Myocyte (in vitro differentiated cells): ENCODE results near the gene LSM5. TPM values are rescaled to one million over a fixed set of nuclear protein-coding genes. Genes with fewer than 3 reads are reported as not detected.

Experiments used
- DNase-seq: peaks from one replicate; pipeline ENCODE4 v3.0.0-alpha.2; 2012; ENCODE audit warnings: low read depth
- polyA plus RNA-seq: library from polyadenylated mRNA; unstranded; fragments of >200 nt; gene quantifications from one replicate; pipeline ENCODE4 v1.2.1, GENCODE V29; 2012; ENCODE audit warnings: missing spikeins
- total RNA-seq: library from RNA; depleted of rRNA; stranded (reverse); fragments of >200 nt; gene quantifications from 2 replicates; pipeline ENCODE4 v1.2.3, GENCODE V29; 2014

LSM5 gene
- 26.3 and 27.5 TPM in 2 replicates for total RNA-seq
- 38.5 TPM for polyA plus RNA-seq

GRCh38 chr7:32490127-32490796 lies at the start of gene LSM5:
Gene LSM5, minus strand, starts transcription at chr7:32490380. Its CDS starts 15 bp downstream, at chr7:32490365.
- DNase-seq, result peak; percentile 98

GRCh38 chr7:32539366-32539765 lies 49.2 kb upstream of the LSM5 start:
- no peak for DNase-seq

GRCh38 chr7:32537760-32538159 lies 47.6 kb upstream of the LSM5 start:
- no peak for DNase-seq

DNA sequence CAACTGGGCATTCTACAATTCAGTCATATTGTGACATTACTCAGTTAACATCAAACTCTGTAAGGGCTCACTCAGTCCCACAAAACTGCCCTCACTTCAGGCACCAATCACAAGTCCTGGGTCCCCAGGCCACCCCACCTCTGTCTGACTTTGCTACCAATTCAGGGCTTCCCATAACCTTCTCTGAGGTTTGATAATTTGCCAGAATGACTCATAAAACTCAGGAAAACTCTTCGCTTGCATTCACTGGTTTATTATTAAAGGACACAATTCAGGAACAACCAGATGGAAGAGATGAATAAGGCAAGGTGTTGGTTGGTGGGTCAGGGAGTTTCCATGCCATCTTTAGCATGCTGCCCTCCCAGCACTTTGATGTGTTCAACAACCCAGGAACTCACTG lies 46.4 kb upstream of the LSM5 start:
- peak; percentile 76 for DNase-seq

DNA sequence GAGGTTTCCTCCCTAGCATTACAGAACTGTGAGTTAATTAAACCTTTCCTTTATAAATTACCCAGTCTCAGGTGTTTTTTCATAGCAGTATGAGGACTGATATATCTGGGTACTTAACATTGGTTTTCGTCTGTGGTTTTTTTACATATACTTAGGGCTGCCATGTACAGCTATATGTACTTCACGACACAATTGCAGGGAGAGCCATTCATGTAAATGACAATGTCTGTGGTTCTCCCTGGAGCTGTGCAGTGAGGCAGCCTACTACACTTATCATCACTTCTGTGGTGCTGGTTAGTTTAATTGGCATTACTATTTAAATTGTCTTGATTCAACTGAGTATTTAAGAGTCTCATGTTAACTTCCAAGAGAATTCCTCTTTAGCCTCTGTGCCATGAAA lies 45.8 kb upstream of the LSM5 start:
- DNase-seq, result no peak

- no peak for DNase-seq
Observed at GRCh38 chr7:32535162-32535702, 45.1 kb upstream of the LSM5 start.

GRCh38 chr7:32533276-32534029 lies 43.3 kb upstream of the LSM5 start:
- DNase-seq, result no peak

DNA sequence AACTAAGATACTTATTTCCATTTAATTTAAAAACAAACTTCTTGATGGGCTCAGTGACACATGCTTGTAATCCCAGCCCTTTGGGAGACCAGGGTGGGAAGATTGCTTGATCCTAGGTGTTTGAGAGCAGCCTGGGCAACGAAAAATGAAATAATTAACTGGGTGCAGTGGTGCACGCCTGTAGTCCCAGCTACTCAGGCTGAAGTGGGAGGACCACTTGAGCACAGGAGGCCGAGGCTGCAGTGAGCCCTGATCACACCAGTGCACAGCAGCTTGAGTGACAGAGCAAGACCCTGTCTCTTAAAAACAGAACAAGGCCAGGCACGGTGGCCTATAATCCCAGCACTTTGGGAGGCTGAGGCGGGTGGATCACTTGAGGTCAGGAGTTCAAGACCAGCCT lies 42.5 kb upstream of the LSM5 start:
- DNase-seq, result peak; percentile 28

DNA sequence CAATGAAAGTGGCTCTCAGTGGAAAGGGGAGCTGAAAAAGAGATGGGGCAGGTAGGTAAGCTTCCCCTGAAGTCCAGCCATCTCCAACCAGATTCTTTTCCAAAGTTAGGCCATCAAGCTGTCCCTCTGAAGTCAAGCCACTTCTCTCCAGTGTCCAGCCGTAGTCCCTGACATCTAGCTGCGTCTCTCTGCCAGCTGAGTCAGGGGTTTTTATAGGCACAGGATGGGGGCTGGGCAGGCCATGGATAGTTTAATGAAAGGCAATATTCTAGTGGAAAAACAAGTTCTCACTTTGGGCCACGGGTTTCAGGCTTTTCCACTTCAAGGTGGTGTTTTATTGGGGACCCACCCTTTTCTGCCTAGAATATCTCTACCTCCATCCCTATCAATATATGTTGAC lies 41.9 kb upstream of the LSM5 start:
- no peak for DNase-seq

GRCh38 chr7:32531402-32531801 lies 41.2 kb upstream of the LSM5 start:
- DNase-seq, result no peak

- no peak for DNase-seq
Observed at GRCh38 chr7:32525839-32526238, 35.7 kb upstream of the LSM5 start.

DNA sequence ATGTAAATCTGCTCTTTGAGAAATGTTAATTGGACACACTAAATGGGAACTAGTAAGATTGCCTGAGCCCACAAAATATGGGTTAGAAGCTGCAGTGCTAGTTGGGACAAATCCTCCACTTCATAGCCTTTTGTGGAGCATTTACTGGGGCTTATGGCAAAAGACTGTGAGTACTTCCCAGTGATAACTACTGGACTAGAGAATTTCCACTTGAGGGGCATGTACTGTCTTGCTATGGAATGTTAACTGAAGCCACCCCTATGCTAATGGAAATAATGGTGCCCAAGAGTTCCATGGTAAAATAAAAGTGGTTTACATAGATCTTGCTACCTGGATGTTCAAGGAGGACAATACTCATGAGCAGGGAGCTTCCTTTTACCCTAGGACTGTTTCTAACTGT lies 34.5 kb upstream of the LSM5 start:
- no peak for DNase-seq

GRCh38 chr7:32522746-32523530 lies 32.8 kb upstream of the LSM5 start:
- DNase-seq, result no peak

- DNase-seq, result no peak
Observed at GRCh38 chr7:32519763-32520162, 29.6 kb upstream of the LSM5 start.

DNA sequence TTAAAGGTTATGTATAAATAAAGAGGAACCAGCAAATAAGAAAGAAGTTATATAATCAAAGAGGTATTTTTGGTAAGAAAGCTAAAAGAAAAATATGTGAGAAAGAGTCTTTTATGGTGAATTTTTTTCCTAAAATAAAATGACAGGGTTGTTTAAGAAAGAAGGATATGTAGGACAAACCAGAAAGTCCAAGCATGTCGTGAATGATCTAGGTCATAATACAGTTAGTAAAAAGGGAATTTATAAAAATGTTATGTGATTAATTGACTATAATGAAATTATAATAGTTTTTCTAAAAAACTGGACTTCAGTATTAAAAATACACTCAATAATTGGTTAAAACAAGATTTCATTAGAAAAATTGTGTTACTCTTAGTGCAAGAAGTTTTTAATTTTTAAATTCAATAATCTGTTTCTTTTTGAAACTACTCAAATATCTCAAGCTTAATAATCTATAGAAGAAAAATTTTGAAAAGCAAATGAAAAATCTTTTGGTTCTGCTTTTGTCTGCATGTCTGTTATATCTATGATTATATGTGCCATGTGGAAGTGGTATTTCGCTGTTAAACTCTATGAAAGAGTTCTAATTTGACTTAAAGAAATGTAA lies 28.5 kb upstream of the LSM5 start:
- peak; percentile 37 for DNase-seq

DNA sequence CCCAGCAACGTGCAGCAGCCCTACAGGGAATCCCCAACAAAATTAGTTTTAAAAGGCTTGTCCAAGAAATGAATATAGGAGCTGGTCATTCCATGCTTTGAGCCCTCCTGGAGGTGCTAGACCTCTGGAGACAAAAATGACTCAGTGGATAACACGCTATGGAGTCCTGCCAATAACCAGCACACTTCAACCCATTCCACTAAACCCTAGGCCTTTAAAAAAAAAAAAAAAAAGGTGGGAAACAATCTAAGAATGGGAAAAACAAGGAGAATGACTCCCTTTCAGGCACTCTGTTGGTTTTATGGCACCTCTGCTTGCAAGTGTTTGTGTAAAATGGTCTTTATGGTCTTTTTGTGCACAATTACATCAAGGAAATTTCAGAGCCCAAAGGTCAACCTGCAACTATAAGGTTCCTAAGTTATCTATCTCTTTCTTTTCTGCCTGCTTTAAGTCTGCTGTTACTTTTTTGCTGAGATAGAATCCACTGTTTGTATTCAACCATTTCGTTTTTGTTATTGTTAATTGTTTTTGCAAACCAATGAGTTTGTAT lies 26.4 kb upstream of the LSM5 start:
- DNase-seq, result peak; percentile 27

GRCh38 chr7:32515890-32516550 lies 25.8 kb upstream of the LSM5 start:
- no peak for DNase-seq

DNA sequence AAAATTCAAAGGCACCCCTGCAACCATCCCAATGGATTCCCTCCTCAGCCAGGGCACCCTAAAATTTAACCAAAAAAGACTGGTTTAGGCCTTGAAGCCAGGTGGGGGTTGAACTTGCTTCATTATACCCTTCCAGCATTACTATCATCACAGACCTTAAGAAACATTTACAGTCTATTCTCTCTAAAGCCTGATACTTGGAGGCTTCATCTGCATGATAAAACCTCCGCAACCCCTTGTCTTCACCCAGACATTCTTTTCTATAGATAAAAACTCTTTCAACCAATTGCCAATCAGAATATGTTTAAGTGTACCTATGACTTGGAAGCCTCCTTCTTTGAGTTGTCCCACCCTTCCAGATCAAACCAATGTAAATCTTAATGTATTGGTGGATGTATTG lies 23.0 kb upstream of the LSM5 start:
- DNase-seq, result no peak

DNA sequence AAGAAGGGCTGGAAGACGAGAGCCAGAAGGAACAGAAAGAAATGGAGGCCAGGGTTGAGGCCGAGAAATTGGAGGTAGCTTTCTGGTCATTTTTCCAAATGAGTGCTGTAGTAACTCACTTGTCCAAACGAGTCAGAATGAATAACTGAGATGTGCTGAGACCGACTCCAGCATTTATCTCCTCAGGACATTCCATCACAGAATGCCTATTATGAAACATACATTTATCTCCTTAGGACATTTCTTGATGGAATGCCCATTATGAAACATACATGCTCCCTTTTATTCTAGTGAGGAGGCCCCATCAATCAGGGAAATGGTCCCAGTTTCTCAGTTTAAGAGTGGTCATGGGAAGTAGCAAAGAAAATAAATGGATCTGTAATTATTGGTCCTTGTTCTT lies 21.6 kb upstream of the LSM5 start:
- no peak for DNase-seq

GRCh38 chr7:32507414-32507813 lies 17.2 kb upstream of the LSM5 start:
- peak; percentile 83 for DNase-seq
